ENCODE data around the gene PSMA8.
"Not testable (repeated sequence)": the region's sequence is repeated elsewhere in the genome, so short reads cannot be mapped to it uniquely, and the experiment has no call there.

Gene PSMA8

DNA sequence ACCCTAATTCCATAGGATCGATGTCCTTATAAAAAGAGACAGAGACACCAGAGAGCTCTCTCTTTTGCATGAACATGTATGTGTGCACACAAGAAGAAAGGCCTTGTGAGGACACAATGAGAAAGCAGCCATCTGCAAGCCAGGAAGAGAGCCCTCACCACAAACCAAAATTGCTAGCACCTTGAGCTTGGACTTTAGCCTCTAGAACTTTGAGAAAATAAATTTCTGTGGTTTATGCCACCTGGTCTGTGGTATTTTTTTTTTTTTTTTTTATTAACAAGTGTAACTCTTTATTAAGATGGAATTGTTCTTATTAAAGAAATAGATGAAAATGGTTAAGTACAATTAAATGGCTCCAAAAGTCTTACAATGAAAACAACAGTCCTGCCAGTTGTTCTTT lies 33.9 kb downstream of the PSMA8 start:
- not testable (repeated sequence) for DNase-seq (ENCODE audit: low read depth in 2 of 2, low spot score in 1 of 2)

- no peak for DNase-seq (ENCODE audit: low read depth in 2 of 2, low spot score in 1 of 2)
Observed at GRCh38 chr18:26175481-26175880, 41.8 kb downstream of the PSMA8 start.

DNA sequence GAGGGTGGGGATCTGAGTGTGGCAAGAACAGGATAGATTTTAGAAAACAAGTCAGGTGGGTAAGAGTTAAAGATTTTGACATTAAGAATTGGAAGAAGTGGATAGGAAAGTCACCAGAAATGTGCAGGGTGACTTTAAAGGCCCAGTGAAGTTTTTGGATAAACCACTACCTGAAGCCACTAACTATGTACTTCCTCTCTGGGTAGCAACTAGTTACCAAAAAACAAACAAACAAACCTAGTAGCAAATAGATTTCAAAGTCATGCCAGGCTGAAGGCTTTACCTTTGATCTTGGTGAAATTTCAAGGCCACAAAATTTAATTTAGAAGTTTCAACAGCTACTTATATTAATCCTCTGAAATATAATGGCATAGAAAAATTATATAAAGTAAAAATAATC lies 42.5 kb downstream of the PSMA8 start:
- DNase-seq (ENCODE audit: low read depth in 2 of 2, low spot score in 1 of 2), result no peak

GRCh38 chr18:26181343-26181826 lies 47.7 kb downstream of the PSMA8 start:
- no peak for DNase-seq (ENCODE audit: low read depth in 2 of 2, low spot score in 1 of 2)

- DNase-seq (ENCODE audit: low read depth in 2 of 2, low spot score in 1 of 2), result no peak
Observed at GRCh38 chr18:26183395-26184112, 49.9 kb downstream of the PSMA8 start.

DNA sequence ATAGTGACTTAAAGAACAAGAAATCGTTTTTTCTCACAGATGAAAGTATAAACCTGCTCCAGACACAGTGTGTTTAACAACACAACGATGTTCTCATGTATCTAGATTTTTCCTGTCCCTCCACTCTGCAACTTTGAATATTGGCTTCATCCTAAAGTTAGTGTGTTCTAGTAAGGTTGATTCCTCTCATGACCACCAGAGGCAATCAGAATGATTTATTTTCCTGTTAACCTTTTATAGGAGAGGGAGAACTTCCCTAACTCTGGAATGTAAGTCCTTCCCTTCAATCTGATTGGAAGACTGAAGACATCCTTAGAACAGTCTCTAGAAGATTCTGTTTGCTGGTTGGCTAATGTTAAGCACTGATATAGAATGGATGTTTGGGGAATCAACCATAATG lies 51.6 kb downstream of the PSMA8 start:
- DNase-seq (ENCODE audit: low read depth in 2 of 2, low spot score in 1 of 2), result no peak

GRCh38 chr18:26190506-26190905 lies 56.8 kb downstream of the PSMA8 start:
- DNase-seq (ENCODE audit: low read depth in 2 of 2, low spot score in 1 of 2), result no peak

DNA sequence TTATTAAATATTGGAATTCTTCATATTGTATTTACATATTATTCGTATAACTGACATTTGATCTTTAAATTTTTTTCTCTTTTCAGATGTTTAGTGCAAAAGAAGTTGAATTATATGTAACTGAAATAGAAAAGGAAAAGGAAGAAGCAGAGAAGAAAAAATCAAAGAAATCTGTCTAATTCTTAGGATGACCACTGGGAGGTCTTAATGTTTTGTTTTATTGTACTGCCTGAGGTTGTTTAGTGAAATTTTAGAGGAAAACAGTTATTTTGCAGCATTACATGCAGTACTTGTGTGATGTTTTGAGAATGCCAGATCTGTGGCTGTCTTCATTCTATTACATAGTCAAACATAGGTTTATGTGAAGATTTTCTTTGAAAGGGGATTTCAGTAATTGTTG lies 58.6 kb downstream of the PSMA8 start:
- no peak for DNase-seq (ENCODE audit: low read depth in 2 of 2, low spot score in 1 of 2)

DNA sequence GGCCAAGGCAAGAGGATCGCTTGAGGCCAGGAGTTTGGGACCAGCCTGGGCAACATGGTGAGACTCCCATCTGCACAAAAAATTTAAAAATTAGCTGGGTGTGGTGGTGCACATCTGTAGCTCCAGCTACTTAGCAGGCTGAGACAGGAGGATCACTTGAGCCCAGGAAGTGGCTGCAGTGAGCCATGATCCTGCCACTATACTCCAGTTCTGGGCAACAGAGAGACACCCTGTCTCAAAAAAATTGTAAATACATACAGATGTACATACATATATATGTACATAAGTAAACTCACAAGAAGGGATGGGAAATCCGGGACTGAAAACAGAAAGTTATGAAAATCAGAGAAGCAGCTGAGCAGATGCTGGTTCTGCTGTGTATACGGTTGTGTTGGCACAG lies 62.9 kb downstream of the PSMA8 start:
- DNase-seq (ENCODE audit: low read depth in 2 of 2, low spot score in 1 of 2), result no peak

DNA sequence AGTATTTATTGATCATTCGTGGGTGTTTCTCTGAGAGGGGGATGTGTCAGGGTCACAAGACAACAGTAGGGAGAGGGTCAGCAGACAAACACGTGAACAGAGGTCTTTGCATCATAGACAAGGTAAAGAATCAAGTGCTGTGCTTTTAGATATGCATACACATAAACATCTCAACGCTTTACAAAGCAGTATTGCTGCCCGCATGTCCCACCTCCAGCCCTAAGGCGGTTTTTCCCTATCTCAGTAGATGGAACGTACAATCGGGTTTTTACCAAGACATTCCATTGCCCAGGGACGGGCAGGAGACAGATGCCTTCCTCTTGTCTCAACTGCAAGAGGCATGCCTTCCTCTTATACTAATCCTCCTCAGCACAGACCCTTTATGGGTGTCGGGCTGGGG lies 68.3 kb downstream of the PSMA8 start:
- DNase-seq (ENCODE audit: low read depth in 2 of 2, low spot score in 1 of 2), result not testable (repeated sequence)

DNA sequence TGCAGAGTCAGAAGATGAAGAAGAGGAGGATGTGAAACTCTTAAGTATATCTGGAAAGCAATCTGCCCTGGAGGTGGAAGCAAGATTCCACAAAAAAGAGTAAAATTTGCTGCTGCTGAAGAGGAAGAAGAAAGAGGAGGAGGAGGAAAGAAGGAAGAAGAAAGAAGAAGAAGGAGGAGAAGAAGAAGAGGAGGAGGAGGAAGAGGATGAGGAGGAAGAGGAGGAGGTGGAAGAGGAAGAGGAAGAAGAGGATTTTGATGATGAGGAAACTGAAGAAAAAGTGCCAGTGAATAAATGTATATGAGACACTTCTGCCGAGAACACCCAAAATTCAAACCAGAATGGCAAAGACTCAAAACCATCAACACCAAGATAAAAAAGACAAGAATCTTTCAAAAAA lies 71.6 kb downstream of the PSMA8 start:
- no peak for DNase-seq (ENCODE audit: low read depth in 2 of 2, low spot score in 1 of 2)

DNA sequence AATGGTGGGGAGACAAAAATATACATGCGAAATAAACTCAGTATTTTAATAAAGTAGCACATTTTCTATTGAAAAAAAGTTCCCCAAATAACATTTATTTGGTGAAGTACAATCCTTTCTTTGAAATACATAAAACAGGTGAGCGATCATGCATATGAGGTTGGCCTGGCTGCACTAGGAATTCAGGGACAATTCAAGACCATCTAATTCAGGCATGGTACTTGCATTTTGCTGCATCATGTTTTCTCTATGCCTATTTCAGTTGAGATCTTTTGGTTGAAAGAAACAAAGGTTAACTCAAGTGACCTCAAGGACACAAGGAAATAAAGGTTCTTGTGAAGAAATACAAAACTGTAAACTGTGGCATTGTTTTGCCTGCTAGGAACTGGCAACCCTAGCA lies 72.8 kb downstream of the PSMA8 start:
- DNase-seq (ENCODE audit: low read depth in 2 of 2, low spot score in 1 of 2), result no peak

DNA sequence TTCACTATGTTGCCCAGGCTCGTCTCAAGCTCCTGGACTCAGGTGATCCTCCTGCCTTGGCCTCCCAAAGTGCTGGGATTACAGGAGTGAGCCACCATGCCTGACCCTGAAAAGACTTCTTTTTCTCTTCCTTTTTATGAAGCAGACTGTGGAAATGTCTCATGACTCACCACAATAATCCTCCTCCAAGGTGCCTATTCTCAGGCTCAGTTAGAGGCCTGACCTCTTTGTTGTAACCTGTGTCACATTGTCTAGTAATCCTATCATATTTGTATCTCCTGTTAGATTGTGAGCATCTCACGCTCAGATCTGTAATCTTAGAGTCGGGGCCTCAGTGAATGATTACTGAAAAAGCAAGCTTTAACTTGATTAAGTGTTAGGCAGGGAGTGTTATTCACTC lies 74.3 kb downstream of the PSMA8 start:
- DNase-seq (ENCODE audit: low read depth in 2 of 2, low spot score in 1 of 2), result no peak

GRCh38 chr18:26208977-26209376 lies 75.3 kb downstream of the PSMA8 start:
- no peak for DNase-seq (ENCODE audit: low read depth in 2 of 2, low spot score in 1 of 2)

- no peak for DNase-seq (ENCODE audit: low read depth in 2 of 2, low spot score in 1 of 2)
Observed at GRCh38 chr18:26210147-26210546, 76.5 kb downstream of the PSMA8 start.

DNA sequence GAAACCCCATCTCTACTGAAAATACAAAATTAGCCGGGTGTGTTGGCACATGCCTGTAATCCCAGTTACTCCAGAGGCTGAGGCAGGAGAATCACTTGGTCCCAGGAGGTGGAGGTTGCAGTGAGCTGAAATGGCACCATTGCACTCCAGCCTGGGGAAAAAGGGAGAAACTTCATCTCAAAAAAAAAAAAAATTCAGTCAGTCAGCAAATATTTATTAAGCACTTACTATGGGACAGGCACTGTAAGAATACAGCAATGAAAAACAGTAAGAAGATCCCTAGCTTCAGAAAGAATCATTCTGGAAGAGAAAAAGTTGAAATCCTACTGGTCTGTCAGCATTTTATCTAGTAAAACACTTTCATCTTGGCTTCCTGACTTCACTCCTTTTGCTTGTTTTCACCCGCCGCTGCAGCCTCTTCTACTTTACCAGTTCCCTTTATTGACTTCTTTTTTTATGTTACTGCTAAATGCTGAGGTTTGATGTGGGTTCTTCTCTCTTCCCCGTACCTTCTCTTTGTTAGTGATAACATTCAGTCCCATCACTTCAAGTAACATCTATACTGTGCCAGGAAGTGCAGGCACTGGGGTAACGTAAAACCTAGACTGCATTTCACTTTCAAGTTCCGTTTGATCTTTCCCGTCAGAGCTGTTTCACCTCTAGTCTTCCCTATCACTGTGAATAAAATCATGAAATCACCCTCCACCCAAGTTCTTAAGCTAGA lies 81.7 kb downstream of the PSMA8 start:
- DNase-seq (ENCODE audit: low read depth in 2 of 2, low spot score in 1 of 2), result peak in 1 of 2 donors; percentile 9

GRCh38 chr18:26225022-26225693 lies 91.5 kb downstream of the PSMA8 start:
- DNase-seq (ENCODE audit: low read depth in 2 of 2, low spot score in 1 of 2), result no peak

- no peak for DNase-seq (ENCODE audit: low read depth in 2 of 2, low spot score in 1 of 2)
Observed at GRCh38 chr18:26225915-26226228, 92.2 kb downstream of the PSMA8 start.

DNA sequence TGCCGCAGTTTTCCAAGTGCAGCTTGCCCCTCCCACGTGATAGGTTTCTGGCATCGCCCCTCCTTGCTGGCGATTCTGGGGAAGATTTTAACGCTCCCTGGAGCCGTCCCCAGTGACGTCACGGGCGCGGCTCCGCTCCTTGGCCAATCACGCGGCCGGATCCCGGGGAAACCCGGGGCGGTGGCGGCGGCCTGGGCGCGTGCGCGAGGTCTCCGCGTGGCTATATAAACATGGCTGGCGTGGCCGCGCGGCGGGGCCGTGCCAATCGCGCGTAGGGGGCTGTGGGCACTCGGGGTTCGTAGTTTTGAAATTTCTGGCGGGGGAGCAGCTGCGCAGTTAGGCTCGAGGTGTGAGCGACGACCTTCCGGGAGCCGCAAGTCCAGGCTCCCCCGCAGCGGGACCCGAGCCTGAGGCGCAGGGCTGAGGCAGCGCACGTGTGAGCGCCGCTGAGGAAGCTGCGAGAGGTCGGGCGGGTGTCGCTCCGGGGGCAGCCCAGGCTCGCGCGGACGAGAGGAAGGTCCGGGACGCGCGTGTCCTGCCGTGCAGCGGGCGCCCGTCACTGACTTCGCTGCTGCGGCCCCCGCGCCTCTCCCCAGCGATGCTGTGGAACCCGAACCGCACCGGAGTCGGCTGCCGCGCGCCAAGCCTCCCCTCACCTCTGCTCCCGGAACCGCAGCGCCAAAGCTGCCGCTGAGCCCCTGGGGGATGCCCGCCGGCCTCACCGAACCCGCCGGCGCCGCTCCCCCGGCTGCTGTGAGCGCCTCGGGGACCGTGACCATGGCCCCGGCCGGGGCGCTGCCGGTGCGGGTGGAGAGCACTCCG lies 92.8 kb downstream of the PSMA8 start, which contains the start of gene TAF4B:
TSS of gene TAF4B (plus strand) at position 217 of the 822 bp plus-strand sequence. CDS start at position 706, 489 bp downstream.
- DNase-seq (ENCODE audit: low read depth in 2 of 2, low spot score in 1 of 2), result peak; percentile 83 to 90

GRCh38 chr18:26227051-26227670 lies 93.5 kb downstream of the PSMA8 start:
- DNase-seq (ENCODE audit: low read depth in 2 of 2, low spot score in 1 of 2), result no peak
